ENCODE measurements around the gene CHAF1A. TPM values are rescaled to one million over a fixed set of nuclear protein-coding genes. Genes with fewer than 3 reads are reported as not detected.

Gene CHAF1A
- polyA plus RNA-seq, 4 donors: 19.8 to 28.9 (median 22.3) TPM

GRCh38 chr19:4365791-4366665 is 36.4 kb upstream of the CHAF1A start:
- DNase-seq (ENCODE audit: low read depth in 4 of 4, low spot score in 2 of 4): no peak

GRCh38 chr19:4366666-4367335 is 35.6 kb upstream of the CHAF1A start:
- no peak for DNase-seq (ENCODE audit: low read depth in 4 of 4, low spot score in 2 of 4)

GRCh38 chr19:4367336-4367723 is 35.1 kb upstream of the CHAF1A start:
- no peak for DNase-seq (ENCODE audit: low read depth in 4 of 4, low spot score in 2 of 4)

- DNase-seq (ENCODE audit: low read depth in 4 of 4, low spot score in 2 of 4): no peak
Observed at GRCh38 chr19:4367781-4368127, 34.7 kb upstream of the CHAF1A start.

DNA sequence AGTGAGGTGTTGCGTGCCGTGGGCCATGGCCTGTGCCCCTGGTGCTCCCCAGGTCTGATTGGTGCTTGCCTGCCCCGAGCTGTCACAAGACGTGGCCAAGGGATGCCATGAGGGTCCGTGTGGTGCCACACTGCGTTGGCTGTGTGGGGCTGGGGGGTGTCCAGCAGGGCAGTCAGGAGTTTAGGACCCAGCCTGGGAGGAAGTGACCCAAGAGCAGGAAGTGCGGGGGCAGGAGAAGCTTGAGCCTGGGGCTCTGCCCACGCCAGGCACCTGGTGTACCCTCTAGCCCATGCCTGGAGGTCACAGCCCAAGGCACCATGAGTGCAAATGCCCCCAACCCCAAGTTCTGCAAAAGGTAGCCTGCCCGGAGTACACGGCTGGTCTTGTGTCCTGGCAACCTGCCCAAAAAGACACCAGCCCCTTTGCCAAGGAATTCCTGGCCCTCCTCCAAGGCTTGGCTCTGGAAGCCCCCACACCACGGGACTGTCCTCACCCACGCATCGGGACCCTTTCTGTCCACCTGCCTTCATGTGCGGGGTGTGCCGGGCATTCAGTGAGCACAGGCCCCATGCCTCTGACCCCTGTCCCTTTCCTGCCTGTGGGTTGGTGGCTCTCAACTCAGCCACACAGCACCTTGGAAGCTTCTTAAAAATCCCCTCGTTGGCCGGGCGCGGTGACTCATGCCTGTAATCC is 34.2 kb upstream of the CHAF1A start:
- DNase-seq (ENCODE audit: low read depth in 4 of 4, low spot score in 2 of 4): no peak

- no peak for DNase-seq (ENCODE audit: low read depth in 4 of 4, low spot score in 2 of 4)
Observed at GRCh38 chr19:4369109-4369887, 33.1 kb upstream of the CHAF1A start.

- no peak for DNase-seq (ENCODE audit: low read depth in 4 of 4, low spot score in 2 of 4)
Observed at GRCh38 chr19:4369888-4370260, 32.6 kb upstream of the CHAF1A start.

- no peak for DNase-seq (ENCODE audit: low read depth in 4 of 4, low spot score in 2 of 4)
Observed at GRCh38 chr19:4370418-4371041, 31.9 kb upstream of the CHAF1A start.

- DNase-seq (ENCODE audit: low read depth in 4 of 4, low spot score in 2 of 4): no peak
Observed at GRCh38 chr19:4371247-4372164, 30.9 kb upstream of the CHAF1A start.

GRCh38 chr19:4372165-4373012 is 30.1 kb upstream of the CHAF1A start:
- DNase-seq (ENCODE audit: low read depth in 4 of 4, low spot score in 2 of 4): no peak

DNA sequence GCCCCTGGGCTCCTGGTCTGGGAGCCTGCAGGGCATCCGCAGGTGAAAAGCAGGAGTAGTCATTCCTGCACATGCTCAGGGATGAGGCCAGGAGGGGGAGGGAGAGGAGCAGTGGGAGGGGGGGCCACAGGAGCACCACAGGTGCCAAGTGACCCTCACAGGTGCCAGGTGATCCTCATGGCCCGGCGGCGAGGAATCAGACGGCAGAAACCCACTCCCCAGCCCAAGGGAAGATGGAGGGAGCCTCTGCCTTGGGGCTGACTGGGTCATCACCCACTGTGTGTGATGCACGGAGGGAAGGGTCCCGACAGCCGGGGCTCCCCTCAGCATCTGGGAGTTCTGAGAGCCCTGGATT is 29.4 kb upstream of the CHAF1A start:
- DNase-seq (ENCODE audit: low read depth in 4 of 4, low spot score in 2 of 4): no peak

- no peak for DNase-seq (ENCODE audit: low read depth in 4 of 4, low spot score in 2 of 4)
Observed at GRCh38 chr19:4373601-4374497, 28.6 kb upstream of the CHAF1A start.

GRCh38 chr19:4374498-4375163 is 27.8 kb upstream of the CHAF1A start:
- DNase-seq (ENCODE audit: low read depth in 4 of 4, low spot score in 2 of 4): no peak

DNA sequence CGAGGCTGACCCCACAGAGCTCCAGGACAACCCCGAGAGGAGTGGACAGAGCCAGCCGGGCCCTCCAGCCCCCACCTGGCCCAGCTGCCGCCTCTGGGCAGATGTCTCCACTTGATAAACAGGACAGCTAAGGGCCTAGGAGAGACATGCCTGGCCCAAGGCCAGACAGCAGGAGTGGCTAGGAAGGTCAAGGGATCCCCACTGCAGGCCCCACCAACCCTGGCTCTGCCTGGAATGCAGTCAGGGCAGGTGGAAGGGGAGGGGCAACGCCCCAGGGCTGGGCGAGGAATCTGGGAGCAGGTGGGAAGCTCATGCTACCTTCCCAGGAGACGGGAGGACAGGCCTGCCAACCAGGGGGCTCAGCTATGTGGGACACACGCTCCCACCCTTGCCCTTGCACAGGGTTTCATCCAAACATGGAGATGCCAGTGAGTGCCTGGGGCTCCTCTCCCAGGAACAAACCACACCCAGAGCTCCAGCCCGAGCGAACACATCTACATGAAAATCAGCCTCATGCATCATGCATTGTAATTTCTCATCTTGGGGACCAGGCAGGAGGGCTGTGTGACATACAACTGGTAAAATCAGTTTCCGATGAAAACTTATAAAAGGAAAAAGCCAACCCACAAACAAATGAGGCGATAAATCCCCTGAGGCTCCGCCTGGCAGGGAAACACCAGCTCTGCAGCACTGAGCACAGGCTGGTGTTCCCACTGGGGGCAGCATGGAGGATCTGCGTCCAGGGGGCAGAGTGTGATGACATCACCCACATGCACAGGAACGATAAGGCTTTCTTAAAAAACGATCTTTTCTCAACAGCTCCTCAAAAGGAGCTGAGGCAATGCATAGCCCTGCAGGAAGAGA is 27.0 kb upstream of the CHAF1A start:
- no peak for DNase-seq (ENCODE audit: low read depth in 4 of 4, low spot score in 2 of 4)

DNA sequence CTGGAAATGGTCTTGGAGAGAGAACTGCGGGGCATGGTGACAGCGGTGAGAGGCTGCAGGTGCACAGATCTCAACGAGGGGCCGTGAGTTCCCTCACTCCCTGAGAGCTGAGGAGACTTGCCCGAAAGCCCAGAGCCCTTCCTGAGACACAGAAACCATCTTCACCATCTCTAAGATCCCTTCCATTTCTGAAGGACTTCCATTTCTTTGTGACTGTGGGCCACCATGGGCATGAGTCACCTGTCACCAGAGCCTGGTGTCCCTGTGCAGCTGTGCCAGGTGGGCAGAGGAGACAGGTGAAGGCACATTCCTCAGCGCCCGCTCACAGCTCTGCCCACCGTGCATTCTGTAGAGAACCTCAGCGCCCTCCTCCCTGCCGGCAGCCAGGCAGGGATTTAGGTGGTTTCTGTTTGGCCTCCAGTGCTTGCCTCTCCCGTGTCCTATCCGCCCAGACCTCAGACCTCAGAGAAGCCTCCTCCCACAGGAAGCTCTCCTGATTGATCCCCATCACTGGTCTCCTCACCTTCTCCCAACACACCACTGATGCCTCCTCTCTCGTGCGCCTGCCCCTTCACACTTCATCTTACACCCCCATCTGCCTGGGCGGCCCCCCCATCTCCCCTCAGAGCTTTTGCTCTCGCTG is 26.3 kb upstream of the CHAF1A start:
- no peak for DNase-seq (ENCODE audit: low read depth in 4 of 4, low spot score in 2 of 4)

DNA sequence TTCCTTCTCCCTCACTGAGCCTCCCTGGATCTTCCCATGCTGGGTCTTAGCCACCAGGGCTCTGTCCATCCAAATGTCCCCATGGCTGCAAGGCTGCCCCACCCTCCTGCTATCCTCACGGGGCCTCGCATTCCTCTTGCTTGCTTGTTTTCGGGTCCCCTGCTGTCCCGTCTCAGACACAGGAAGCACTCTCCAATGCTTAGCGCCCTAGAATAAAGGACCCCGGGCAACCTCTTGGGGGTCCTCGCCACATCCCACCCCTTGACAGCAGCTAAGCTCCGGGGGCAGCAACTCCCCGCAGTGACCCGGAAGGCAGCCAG is 25.8 kb upstream of the CHAF1A start:
- DNase-seq (ENCODE audit: low read depth in 4 of 4, low spot score in 2 of 4): no peak
